HG03060 (cell line): ENCODE data around the gene RPS6KA5.
A peak's percentile ranks its signal among the peaks of the same experiment; 100 is the strongest.

Source experiments
- ATAC-seq: cut with Tn5 transposase; IDR thresholded peaks from one replicate; pipeline ENCODE4 v1.9.1; 2021; ENCODE audit warnings: low read depth, moderate number of reproducible peaks; ENCODE audit not compliant: unreplicated experiment

RPS6KA5 gene

DNA sequence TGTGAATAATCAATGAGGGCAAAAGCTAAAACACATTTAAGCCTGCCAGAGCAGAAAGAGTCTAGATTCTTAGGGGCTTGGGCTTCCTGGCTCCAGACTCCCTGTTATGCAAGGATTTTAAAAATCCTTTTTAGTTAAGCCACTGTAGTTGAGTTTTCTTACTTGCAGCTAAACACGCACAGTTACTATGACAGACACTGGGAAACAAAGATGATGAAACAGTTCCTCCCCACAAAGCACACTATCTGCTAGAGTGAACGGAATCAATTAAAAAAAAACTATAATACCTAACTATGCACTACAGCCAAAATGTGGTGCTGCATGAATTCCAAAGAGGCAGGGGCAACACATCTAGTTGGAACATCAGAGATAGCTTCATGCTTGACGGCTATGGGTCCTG lies 28.2 kb downstream of the RPS6KA5 start:
- no peak for ATAC-seq

DNA sequence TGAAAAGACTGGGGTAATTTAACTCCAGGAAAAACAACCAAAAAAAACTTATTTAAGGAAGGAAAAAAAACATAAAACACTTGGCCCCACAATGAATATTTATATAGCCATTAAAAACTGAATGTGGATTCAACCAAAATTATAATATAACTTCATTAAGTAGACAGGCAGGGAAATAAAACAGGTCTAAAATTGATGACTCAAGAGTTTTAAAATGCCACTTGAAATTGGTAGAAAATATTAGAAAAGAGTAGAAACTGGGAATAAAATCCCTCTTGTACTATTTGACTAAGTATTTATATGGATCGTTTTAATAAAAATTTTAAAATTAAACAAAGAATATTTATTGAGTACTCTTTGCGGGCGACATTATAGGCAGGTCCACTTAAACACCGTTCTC lies 28.8 kb downstream of the RPS6KA5 start:
- no peak for ATAC-seq

DNA sequence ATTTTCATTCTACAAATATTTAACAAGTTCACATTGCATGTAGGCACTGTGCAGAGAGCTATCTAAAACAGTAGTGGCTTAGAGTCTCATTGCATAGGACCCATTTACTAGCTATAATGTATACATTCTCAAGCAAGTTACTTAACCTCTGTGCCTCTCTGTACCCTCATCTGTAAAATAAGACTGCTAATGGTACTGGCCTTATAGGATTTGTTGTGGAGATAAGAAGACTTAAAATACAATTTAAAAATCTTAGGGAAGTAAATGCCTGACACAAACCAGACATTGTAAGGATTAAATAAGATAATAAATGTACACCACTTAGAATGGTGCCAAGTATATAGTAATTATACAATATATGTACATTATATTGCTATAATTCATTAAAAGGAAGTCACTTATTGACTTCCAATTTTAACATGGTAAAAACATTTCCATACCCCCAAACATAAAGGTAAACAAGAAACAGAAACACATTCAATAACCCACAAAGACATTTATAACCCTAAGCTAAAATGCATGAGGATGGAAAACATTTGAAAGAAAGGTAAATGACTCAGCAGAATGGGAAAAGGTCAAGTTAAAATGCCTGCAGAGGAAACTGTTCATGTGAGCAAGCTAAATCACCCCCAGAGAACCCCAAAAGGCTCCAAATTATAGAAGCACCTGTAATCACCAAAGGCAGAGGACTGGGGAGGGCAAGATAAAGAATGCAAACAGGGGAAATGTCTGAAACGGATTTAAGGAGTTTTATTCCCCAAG lies 30.8 kb downstream of the RPS6KA5 start:
- ATAC-seq = no peak

- ATAC-seq = no peak
Observed at GRCh38 chr14:91027561-91027960, 32.9 kb downstream of the RPS6KA5 start.

DNA sequence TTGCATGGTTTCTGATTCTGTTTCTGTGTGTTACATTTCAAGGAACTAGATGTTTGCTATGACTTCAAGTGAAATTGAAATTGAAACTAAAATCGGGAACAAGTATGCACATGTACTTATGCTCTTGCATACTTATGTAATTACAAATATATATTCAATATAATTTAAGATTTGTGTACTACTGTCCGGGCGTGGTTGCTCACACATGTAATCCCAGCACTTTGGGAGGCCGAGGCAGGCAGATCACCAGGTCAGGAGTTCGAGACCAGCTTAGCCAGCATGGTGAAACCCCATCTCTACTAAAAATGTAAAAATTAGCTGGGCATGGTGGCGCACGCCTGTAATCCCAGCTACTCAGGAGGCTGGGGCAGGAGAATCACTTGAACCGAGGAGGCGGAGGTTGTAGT lies 37.8 kb downstream of the RPS6KA5 start:
- peak; percentile 80 for ATAC-seq

GRCh38 chr14:91021991-91022621 lies 38.3 kb downstream of the RPS6KA5 start:
- no peak for ATAC-seq

- no peak for ATAC-seq
Observed at GRCh38 chr14:91021115-91021514, 39.3 kb downstream of the RPS6KA5 start.

DNA sequence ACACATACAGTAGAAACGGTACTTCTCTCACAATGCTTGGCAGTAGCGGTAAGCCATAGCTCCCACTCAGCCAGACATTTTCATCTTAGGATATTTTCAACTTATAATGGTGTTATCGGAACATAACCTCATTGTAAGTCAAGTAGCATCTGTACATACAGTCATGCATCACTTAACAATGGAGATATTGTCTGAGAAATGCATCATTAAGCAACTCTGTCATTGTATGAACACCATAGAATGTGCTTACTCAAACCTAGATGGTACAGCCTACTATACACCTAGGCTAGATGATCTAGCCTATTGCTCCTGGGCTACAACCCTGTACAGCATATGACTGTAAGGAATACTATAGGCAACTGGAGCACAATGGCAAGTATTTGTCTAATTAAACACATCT lies 40.8 kb downstream of the RPS6KA5 start:
- no peak for ATAC-seq

DNA sequence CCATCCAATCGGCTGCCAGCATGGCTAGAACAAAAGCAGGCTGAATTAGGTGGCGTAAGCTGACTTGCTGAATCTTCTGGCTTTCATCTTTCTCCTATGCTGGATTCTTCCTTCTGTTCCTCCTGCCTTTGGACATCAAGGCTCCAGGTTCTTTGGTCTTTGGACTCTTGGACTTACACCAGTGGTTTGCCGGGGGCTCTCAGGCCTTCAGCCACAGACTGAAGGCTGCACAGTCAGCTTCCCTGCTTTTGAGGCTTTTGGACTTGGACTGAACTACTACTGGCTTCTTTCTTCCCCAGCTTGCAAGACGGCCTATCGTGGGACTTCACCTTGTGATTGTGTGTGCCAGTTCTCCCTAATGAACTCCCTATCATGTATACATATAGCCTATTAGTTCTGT lies 42.0 kb downstream of the RPS6KA5 start:
- no peak for ATAC-seq

GRCh38 chr14:91016800-91017410 lies 43.5 kb downstream of the RPS6KA5 start:
- no peak for ATAC-seq

- ATAC-seq = no peak
Observed at GRCh38 chr14:91015435-91015834, 45.0 kb downstream of the RPS6KA5 start.

- no peak for ATAC-seq
Observed at GRCh38 chr14:91012045-91012444, 48.4 kb downstream of the RPS6KA5 start.

- no peak for ATAC-seq
Observed at GRCh38 chr14:91010153-91010533, 50.3 kb downstream of the RPS6KA5 start.

- ATAC-seq = peak; percentile 95
Observed at GRCh38 chr14:91009501-91010152, 50.8 kb downstream of the RPS6KA5 start.

- no peak for ATAC-seq
Observed at GRCh38 chr14:91008759-91009409, 51.6 kb downstream of the RPS6KA5 start.

DNA sequence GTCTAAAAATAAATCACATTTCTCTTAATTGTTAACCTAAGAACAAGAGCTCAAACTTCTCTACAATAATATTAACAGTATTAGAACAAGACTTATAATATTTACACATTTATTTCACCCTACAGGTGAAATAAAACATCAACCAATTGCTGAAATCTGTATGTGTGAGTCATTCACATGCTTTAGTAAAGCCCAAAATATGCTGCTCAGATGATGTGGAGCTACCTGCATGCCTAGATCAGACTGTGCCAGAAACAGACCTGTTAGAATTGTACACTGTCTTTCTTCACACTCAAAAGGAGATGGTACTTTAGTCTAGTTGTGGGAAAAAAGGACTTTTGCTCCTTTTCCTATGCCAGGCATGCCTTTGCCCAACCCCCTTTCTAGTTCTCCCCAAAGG lies 54.7 kb downstream of the RPS6KA5 start:
- no peak for ATAC-seq

GRCh38 chr14:91004987-91005386 lies 55.5 kb downstream of the RPS6KA5 start:
- ATAC-seq = no peak

DNA sequence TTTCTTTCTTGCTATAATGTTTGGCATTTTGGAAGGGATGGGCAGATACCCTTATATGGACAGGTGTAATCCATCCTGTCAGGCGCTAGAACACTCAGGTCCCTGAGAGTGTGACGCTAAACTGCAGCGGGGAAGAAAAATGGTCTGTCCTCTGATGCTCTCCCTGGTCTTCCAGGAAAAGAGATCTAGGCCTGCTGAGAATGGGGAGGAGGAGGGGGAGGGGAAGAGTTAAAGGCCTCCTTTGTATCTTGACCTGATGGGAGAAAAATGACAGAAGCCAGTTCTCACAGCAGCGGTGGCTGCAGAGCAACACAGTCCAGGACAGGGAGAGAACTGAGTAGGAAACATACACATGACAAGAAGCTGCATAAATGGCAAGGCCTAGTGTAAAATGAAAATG lies 61.1 kb downstream of the RPS6KA5 start:
- ATAC-seq = no peak

DNA sequence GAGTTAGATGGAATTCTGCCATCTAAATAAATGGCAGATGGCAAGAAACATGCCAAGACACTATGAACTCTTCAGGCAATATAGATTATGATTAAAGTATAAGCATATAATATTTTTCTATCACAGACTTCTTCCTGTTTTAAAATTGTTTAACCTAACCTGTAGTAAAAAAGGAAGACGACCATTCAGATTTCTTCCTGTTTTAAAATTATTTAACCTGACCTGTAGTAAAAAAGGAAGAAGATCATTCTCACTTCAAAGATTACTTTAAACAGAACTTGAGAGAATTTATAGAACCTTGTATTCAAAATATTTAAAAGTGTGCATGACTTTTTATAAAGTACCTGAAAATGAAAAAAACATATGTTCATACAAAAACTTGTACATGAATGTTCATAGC lies 63.5 kb downstream of the RPS6KA5 start:
- ATAC-seq = no peak

GRCh38 chr14:90995785-90996184 lies 64.7 kb downstream of the RPS6KA5 start:
- ATAC-seq = no peak

- no peak for ATAC-seq
Observed at GRCh38 chr14:90993792-90994191, 66.6 kb downstream of the RPS6KA5 start.
